Calu3 (cell line): ENCODE results near the gene RFWD3. TPM values are rescaled to one million over a fixed set of nuclear protein-coding genes. Genes with fewer than 3 reads are reported as not detected.

Source experiments
- BruUV-seq: library from RNA; stranded (reverse); fragments of 400-500 nt; replicated peaks from 2 replicates; lab custom pipeline; 2021; lab: Mats Ljungman, UMichigan
- CTCF ChIA-PET: fragments of 300-600 bp; sonication (Branson Sonifier 250); formaldehyde crosslinking; loops from one replicate; lab custom pipeline; 2022; ENCODE audit warnings: antibody characterized with exemption; lab: Charles Lee
- DNase-seq: peaks from one replicate; pipeline ENCODE4 v3.0.0; 2022
- H3K27ac Mint-ChIP-seq: one replicate; pipeline ENCODE4 v1.8.0; 2022; ENCODE audit warnings: mixed read lengths; ENCODE audit not compliant: unreplicated experiment
- H3K27me3 Mint-ChIP-seq: one replicate; pipeline ENCODE4 v1.8.0; 2022; ENCODE audit warnings: mixed read lengths; ENCODE audit not compliant: unreplicated experiment
- H3K36me3 Mint-ChIP-seq: one replicate; pipeline ENCODE4 v1.8.0; 2022; ENCODE audit warnings: mild to moderate bottlenecking, moderate library complexity, mixed read lengths; ENCODE audit not compliant: insufficient read depth, unreplicated experiment
- H3K4me1 Mint-ChIP-seq: one replicate; pipeline ENCODE4 v1.8.0; 2022; ENCODE audit warnings: mild to moderate bottlenecking, low read depth, mixed read lengths; ENCODE audit not compliant: unreplicated experiment
- H3K4me3 Mint-ChIP-seq: one replicate; pipeline ENCODE4 v1.8.0; 2022; ENCODE audit warnings: mild to moderate bottlenecking, low read depth, moderate library complexity, mixed read lengths; ENCODE audit not compliant: unreplicated experiment
- H3K9me3 Mint-ChIP-seq: one replicate; pipeline ENCODE4 v1.8.0; 2022; ENCODE audit warnings: low read depth, mixed read lengths; ENCODE audit not compliant: unreplicated experiment
- CTCF ChIP-seq: fragments of 200-600 bp; IDR thresholded peaks from one replicate; pipeline ENCODE4 v1.8.0; 2022; ENCODE audit warnings: antibody characterized with exemption; ENCODE audit not compliant: unreplicated experiment
- intact Hi-C: fragments of 100-400 bp; cut with micrococcal nuclease; formaldehyde crosslinking; loops from one replicate; pipeline ENCODE4 v1.10.0; 2022; ENCODE audit not compliant: unreplicated experiment
- total RNA-seq: library from RNA; stranded (reverse); gene quantifications from 2 replicates; pipeline ENCODE4 v1.2.3, GENCODE V29; 2022

RFWD3 gene
- total RNA-seq, 1 experiment from 2014 or later, result 109 TPM

GRCh38 chr16:74575175-74575806 lies 91.4 kb downstream of the RFWD3 start:
- Mint-ChIP-seq H3K4me1 (peaks cover 66% of the 10 kb centered on the region), H3K4me3 (no peak overlapping the region), H3K27me3 (no peaks in the 10 kb centered on the region), H3K36me3 (peaks cover 10% of the 10 kb centered on the region), H3K27ac (no peak overlapping the region), H3K9me3 (no peaks in the 10 kb centered on the region)
- CTCF ChIA-PET, result no interaction called here
- intact Hi-C loops, result no loop called here
- BruUV-seq, result no TSS peak
- no peak for DNase-seq
- no peak for TF ChIP-seq CTCF

DNA sequence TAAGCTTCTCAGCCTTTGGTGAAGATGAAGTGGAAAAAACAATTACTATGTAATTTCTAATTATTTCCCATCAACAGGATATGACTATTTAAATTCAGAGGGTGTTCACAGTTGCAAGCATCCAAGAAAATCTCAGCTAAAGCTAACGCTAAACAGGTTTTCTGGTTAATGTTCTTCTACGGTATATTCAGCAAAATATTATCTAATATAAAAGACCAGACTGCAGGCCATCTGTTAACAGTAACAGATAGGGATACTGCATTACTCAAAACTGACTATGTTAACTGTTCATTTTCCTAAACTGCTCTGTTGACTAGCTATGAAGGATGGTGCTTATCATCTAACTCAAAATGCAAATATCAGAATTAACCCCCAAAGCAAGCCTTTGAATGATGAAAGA lies 92.5 kb downstream of the RFWD3 start:
- CTCF ChIA-PET, result interaction anchor here (0.7 kb wide), 1 partner anchor 491 kb away, joined by 5 read pairs; no protein-coding TSS in a partner anchor
- no peak for DNase-seq
- no peak overlapping the region for H3K27ac Mint-ChIP-seq
- intact Hi-C loops, result no loop called here
- H3K9me3 Mint-ChIP-seq, result no peaks in the 10 kb centered on the region
- TF ChIP-seq CTCF, result no peak
- H3K4me3 Mint-ChIP-seq, result no peak overlapping the region
- peaks cover 10% of the 10 kb centered on the region for H3K36me3 Mint-ChIP-seq
- no TSS peak for BruUV-seq
- H3K4me1 Mint-ChIP-seq, result peaks cover 67% of the 10 kb centered on the region
- H3K27me3 Mint-ChIP-seq, result no peaks in the 10 kb centered on the region

- Mint-ChIP-seq H3K4me3 (no peak overlapping the region), H3K36me3 (peaks cover 10% of the 10 kb centered on the region), H3K27ac (no peak overlapping the region), H3K4me1 (peaks cover 62% of the 10 kb centered on the region), H3K27me3 (no peaks in the 10 kb centered on the region), H3K9me3 (no peaks in the 10 kb centered on the region)
- TF ChIP-seq CTCF, result no peak
- no TSS peak for BruUV-seq
- CTCF ChIA-PET, result interaction anchor here (0.7 kb wide), 1 partner anchor 492 kb away, joined by 5 read pairs; no protein-coding TSS in a partner anchor
- intact Hi-C loops, result no loop called here
- no peak for DNase-seq
Measured at GRCh38 chr16:74573622-74574021, 93.1 kb downstream of the RFWD3 start.

Other genes with a start within 250 kb of the RFWD3 start
- 1.3 and 3.6 TPM in 2 replicates for gene CLEC18B, start 245.4 kb downstream of the RFWD3 start, total RNA-seq
- 130 and 139 TPM in 2 replicates for gene GLG1, start 59.8 kb downstream of the RFWD3 start, total RNA-seq
- gene MLKL, start 34.0 kb upstream of the RFWD3 start, total RNA-seq, result 38.8 and 46.1 TPM in 2 replicates
- 74.2 and 122 TPM in 2 replicates for gene FA2H, start 107.9 kb upstream of the RFWD3 start, total RNA-seq